Skeletal muscle tissue (tissue), 4 donors: ENCODE results near the gene CCDC181. TPM values are rescaled to one million over a fixed set of nuclear protein-coding genes. Genes with fewer than 3 reads are reported as not detected.
A peak's percentile ranks its signal among the peaks of the same experiment; 100 is the strongest.

ENCODE experiments used
- H3K27ac ChIP-seq: one replicate; pipeline ENCODE4 v1.7.0; 2013; ENCODE audit warnings: mild to moderate bottlenecking, low read depth, low read length, inconsistent platforms
- H3K27me3 ChIP-seq, 3 donors: one replicate each; pipeline ENCODE4 v1.7.0; 2013; ENCODE audit warnings: low read length in 3 of 3; ENCODE audit not compliant: control insufficient read depth in 3 of 3, insufficient read depth in 3 of 3
- H3K36me3 ChIP-seq, 3 donors: one replicate each; pipeline ENCODE4 v1.7.0; 2013; ENCODE audit warnings: low read length in 3 of 3; ENCODE audit not compliant: control insufficient read depth in 3 of 3, insufficient read depth in 3 of 3
- H3K4me1 ChIP-seq, 3 donors: one replicate each; pipeline ENCODE4 v1.7.0; 2013; ENCODE audit warnings: low read length in 3 of 3, mild to moderate bottlenecking in 3 of 3; ENCODE audit not compliant: control insufficient read depth in 3 of 3, insufficient read depth in 3 of 3
- H3K4me3 ChIP-seq, 3 donors: one replicate each; pipeline ENCODE4 v1.7.0; 2013; ENCODE audit warnings: low read length in 3 of 3
- H3K9ac ChIP-seq, 3 donors: one replicate each; pipeline ENCODE4 v1.7.0; 2013; ENCODE audit warnings: low read length in 3 of 3, mild to moderate bottlenecking in 3 of 3, moderate library complexity in 2 of 3, low read depth in 1 of 3
- H3K9me3 ChIP-seq, 3 donors: one replicate each; pipeline ENCODE4 v1.7.0; 2013; ENCODE audit warnings: low read length in 3 of 3; ENCODE audit not compliant: control insufficient read depth in 3 of 3
- total RNA-seq: library from RNA; depleted of rRNA; stranded (reverse); fragments of >200 nt; gene quantifications from one replicate; pipeline ENCODE4 v1.2.3, GENCODE V29; 2014
- donor health status: Osteomylitis.

CCDC181 gene
- total RNA-seq, 1 donor from 2014 or later = 0.52 TPM

DNA sequence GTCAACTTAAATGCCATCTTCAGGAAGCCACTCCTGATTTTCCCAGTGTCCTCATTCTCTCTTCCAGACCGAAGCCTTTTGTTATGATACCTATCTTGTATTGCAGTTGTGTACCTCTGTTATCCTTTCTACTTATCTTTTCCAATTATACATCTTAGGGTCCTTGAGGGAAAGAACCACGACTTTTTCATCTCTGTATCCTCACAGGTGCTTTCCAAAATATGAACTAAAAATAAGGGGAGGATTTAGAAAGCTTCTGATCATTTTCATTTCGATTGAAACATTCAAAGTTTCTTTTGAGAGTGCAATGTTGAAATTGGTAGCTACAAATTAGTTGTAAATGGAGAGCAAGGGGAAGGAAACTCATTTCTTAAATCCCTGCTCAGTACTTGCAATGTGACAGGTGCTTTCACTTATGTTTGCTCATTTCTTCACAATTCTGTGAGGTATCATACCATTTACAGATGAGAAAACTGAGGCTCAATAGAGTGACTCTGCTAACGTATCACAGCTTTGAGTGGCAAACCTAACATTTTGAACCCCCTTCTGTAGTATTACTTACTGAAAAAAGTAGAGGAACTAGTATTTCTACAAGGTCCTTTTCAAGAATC, 34.2 kb upstream of the CCDC181 start:
- H3K36me3 ChIP-seq = peaks cover 6 to 16% (median 6%) of the 10 kb centered on the region in 3 donors
- H3K9ac ChIP-seq = no peak overlapping the region
- peaks cover 0 to 2% (median 2%) of the 10 kb centered on the region in 3 donors for H3K9me3 ChIP-seq
- peaks cover 0 to 3% (median 0%) of the 10 kb centered on the region in 3 donors for H3K4me1 ChIP-seq
- H3K4me3 ChIP-seq = no peak overlapping the region
- peaks cover 0 to 3% (median 0%) of the 10 kb centered on the region in 3 donors for H3K27me3 ChIP-seq
- H3K27ac ChIP-seq = no peak overlapping the region

DNA sequence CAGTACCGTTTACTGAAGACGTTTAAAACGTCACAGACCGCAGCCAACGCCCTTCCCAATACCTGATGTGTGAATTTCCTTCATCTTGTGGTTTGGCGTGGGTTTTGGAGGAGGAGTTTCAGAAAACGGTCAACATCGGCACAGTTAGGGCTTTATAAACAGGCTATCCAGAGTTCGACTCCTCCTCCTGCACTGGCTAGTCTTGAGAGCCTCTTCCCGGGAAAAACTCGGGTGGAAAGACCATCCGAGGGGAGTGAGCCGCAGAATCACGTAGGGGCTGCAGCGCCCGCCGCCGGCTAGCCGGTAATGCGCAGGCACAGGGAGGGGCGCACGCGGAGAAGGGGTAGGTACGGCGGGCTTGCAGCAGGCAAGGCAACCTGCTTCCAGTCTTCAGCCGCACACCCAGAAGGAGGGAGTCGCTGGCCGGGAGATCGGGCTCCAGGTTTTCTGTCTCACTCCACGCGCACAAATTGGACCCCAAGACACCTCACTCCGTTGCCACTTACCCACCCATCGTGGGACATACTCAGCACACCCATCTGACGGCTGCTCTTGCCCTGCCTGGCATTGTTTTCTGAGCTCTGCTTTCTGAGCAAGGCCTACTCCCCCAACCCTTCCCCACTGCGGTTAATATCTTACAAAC, 33.0 kb upstream of the CCDC181 start:
- Histone ChIP-seq H3K36me3 (peaks cover 2 to 5% (median 2%) of the 10 kb centered on the region in 3 donors), H3K27ac (no peak overlapping the region), H3K4me1 (peaks cover 0 to 3% (median 0%) of the 10 kb centered on the region in 3 donors), H3K27me3 (peaks cover 0 to 3% (median 0%) of the 10 kb centered on the region in 3 donors), H3K4me3 (peak overlapping the region in 2 of 3 donors; percentile 44), H3K9ac (peak overlapping the region in 1 of 3 donors; percentile 10), H3K9me3 (peaks cover 0 to 2% (median 2%) of the 10 kb centered on the region in 3 donors)

DNA sequence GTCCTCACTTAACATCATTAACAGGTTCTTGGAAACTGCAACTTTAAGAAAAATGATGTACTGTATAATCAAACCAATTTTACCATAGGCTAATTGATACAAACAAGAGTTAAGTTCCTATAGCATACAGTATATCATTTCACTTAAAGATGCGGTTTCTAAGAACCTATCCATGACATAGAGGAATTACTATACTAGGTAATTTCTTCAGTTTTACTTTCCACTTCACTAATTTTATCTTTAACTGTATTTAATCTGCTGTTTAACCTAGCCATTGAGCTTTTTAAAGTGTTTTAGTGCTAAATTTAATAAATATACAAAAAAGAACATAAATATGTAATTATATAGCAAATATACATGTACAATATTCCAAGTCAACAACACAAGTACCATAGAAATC, 30.2 kb upstream of the CCDC181 start:
- H3K9ac ChIP-seq = no peak overlapping the region
- no peaks in the 10 kb centered on the region for H3K36me3 ChIP-seq
- H3K27me3 ChIP-seq = peaks cover 0 to 3% (median 0%) of the 10 kb centered on the region in 3 donors
- no peak overlapping the region for H3K4me3 ChIP-seq
- H3K4me1 ChIP-seq = peaks cover 0 to 3% (median 0%) of the 10 kb centered on the region in 3 donors
- no peak overlapping the region for H3K27ac ChIP-seq
- H3K9me3 ChIP-seq = peaks cover 0 to 2% (median 2%) of the 10 kb centered on the region in 3 donors

DNA sequence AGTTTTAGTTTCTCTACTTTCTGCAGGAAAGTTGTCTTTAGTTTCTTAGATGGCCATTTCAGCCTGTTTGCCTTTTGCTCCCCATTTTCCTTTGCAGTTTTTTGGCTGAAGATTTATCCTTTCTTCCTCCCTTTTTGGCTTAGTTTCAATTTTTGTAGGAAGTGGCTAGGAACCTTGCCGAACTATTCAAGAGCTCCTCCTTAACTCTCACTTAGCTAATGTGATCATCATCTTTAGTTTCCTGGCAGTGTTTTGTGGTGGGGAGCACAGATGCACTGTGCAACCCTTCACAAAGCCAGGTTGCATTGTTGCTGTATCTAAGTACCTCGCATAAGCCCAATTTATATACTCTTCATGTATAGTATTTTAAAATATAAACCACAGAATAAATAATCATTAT, 28.8 kb upstream of the CCDC181 start:
- H3K4me3 ChIP-seq = no peak overlapping the region
- H3K9ac ChIP-seq = no peak overlapping the region
- H3K36me3 ChIP-seq = no peaks in the 10 kb centered on the region
- H3K27ac ChIP-seq = no peak overlapping the region
- peaks cover 0 to 2% (median 2%) of the 10 kb centered on the region in 3 donors for H3K9me3 ChIP-seq
- peaks cover 0 to 3% (median 0%) of the 10 kb centered on the region in 3 donors for H3K27me3 ChIP-seq
- H3K4me1 ChIP-seq = peaks cover 0 to 3% (median 0%) of the 10 kb centered on the region in 3 donors

DNA sequence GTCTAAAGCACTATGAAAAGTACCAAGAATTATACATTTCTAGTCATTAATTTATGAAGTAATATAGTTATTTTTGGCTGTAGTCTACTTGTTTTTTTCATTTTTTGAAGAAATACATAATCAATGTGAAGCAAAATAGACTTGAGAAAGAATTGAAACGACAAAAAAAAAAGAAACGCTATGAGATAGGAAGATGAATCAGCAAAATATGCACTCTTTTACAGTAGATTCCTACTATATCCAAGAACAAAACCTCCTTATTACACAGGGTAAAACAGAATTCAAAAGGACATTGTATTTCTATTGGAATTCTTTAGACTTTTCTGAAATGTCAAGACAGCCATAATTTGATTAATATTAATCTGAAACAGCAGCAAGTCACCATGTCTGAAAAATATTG, 25.6 kb upstream of the CCDC181 start:
- no peaks in the 10 kb centered on the region for H3K4me1 ChIP-seq
- H3K36me3 ChIP-seq = no peaks in the 10 kb centered on the region
- no peak overlapping the region for H3K4me3 ChIP-seq
- H3K9me3 ChIP-seq = peaks cover 0 to 2% (median 0%) of the 10 kb centered on the region in 3 donors
- H3K27ac ChIP-seq = no peak overlapping the region
- no peaks in the 10 kb centered on the region for H3K27me3 ChIP-seq
- H3K9ac ChIP-seq = no peak overlapping the region

DNA sequence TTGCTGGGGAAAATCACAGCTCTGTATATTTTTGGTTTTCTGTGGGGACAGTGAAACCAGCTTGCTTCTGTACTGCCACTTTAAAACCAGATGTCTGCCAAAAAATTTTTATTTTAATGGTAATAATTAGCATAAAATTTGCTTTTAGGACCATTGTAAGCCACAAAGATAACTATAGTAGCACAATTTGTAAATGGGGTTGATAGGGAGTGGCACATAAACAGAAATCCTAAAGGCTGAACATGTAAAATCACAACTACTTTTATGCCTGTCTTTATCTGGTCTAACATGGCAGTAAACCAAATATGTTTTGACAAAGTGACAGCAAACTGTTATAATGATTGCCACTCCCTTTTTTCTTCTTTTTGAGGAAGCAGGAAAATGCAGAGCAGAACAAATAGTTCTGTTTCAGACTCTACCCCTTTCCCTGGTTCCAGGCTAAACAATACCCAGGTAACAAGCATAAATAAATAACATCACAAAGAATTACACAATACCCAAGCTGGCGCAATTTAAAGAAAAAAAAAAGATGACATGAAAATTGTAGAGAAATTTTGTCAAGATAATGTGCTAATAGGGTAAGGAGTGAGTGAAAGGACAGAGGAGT, 24.0 kb upstream of the CCDC181 start:
- Histone ChIP-seq H3K9me3 (no peaks in the 10 kb centered on the region), H3K4me3 (no peak overlapping the region), H3K4me1 (no peaks in the 10 kb centered on the region), H3K27me3 (no peaks in the 10 kb centered on the region), H3K27ac (no peak overlapping the region), H3K9ac (no peak overlapping the region), H3K36me3 (no peaks in the 10 kb centered on the region)

DNA sequence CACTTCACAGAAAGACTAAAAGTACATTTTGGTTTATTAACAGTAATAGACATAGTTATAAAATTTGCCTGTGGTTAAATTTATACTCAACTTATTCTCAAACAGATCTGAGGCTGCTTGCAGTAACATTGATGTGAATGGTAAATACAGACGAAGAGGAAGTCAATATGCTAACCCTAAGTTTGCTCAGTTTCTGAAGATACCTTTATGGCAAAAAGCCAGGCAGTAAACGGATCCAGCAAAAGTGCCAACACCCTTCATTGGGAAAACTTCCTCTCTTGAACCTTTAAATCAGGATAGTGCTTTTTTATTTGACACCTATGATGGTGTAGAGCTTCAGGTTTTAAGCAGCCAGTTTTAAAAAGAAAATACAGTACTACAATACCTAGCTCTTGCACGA, 16.6 kb upstream of the CCDC181 start:
- Histone ChIP-seq H3K9ac (no peak overlapping the region), H3K27ac (no peak overlapping the region), H3K4me1 (no peaks in the 10 kb centered on the region), H3K9me3 (no peaks in the 10 kb centered on the region), H3K36me3 (no peaks in the 10 kb centered on the region), H3K27me3 (peaks cover 0 to 2% (median 0%) of the 10 kb centered on the region in 3 donors), H3K4me3 (no peak overlapping the region)

DNA sequence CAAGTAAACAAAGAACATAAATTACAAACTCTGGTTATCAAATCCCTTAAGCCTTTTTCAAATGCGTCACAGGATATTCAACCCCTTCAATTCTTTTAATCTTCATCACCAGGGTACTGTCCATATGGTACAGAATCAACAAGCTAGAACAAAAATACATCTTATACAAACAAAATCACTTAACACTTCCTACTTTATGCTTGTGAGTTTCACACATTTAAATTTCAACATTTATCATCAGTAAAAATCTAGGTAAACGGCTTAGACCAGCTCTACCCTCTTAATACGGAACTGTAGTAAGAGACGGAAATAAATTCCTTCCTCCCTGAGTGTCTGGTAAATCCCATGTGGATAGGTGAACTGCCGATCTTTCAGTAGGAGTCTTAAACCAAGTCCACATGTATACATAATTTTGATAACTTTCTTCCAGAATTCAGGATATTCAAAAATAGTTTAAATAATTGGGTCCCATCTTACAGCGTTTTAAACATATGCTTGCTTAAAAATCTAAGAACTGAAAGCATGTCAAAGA, 1.0 kb downstream of the CCDC181 start:
- no peak overlapping the region for H3K27ac ChIP-seq
- no peaks in the 10 kb centered on the region for H3K9me3 ChIP-seq
- H3K27me3 ChIP-seq = peaks cover 7 to 11% (median 8%) of the 10 kb centered on the region in 3 donors
- H3K4me1 ChIP-seq = peaks cover 2 to 5% (median 3%) of the 10 kb centered on the region in 3 donors
- H3K4me3 ChIP-seq = peak overlapping the region in 1 of 3 donors; percentile 65
- no peaks in the 10 kb centered on the region for H3K36me3 ChIP-seq
- H3K9ac ChIP-seq = no peak overlapping the region

DNA sequence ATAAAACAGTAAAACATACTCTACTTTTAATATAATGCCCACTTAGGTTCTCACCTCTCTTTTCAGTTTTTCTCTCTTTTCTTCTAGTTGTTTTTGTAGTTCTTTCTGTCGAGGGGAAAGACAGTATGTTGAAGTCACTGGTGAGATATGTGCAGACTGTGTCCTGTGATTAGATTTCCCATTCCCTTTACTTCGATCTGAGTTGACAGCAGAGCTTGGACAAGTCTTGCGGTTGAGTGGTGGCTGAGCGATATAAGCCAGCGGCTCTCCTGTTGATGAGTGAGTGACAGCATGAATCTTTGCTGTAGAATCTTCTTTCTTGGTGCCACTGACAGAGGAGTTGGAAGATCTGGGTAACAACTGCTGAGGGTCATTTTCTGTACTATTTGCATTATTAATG, 6.0 kb downstream of the CCDC181 start:
- H3K4me1 ChIP-seq = no peaks in the 10 kb centered on the region
- peaks cover 0 to 2% (median 2%) of the 10 kb centered on the region in 3 donors for H3K27me3 ChIP-seq
- no peak overlapping the region for H3K9ac ChIP-seq
- H3K27ac ChIP-seq = no peak overlapping the region
- H3K4me3 ChIP-seq = no peak overlapping the region
- H3K9me3 ChIP-seq = no peaks in the 10 kb centered on the region
- no peaks in the 10 kb centered on the region for H3K36me3 ChIP-seq

DNA sequence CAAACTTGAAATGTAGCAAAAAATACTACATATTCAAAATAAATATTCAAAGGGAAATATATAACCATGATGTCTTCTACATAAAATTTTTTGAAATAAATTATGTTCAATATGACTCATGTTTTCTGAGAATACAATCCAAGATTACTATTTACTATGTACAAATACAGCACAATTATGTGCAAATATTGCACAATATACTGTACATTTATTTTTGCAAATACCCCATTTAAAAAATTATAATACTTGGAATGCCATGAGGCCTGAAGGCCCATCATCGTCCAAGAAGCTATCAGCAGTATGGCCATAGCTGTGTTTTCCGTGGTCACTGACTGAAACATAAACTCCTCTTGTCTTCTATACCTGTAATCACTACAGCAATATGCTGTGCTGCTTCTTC, 12.3 kb downstream of the CCDC181 start:
- Histone ChIP-seq H3K27ac (no peak overlapping the region), H3K9ac (no peak overlapping the region), H3K36me3 (no peaks in the 10 kb centered on the region), H3K9me3 (no peaks in the 10 kb centered on the region), H3K4me3 (no peak overlapping the region), H3K27me3 (no peaks in the 10 kb centered on the region), H3K4me1 (no peaks in the 10 kb centered on the region)
